Progenitor cell of endocrine pancreas (in vitro differentiated cells): ENCODE measurements around the gene TBC1D16. TPM values are rescaled to one million over a fixed set of nuclear protein-coding genes. Genes with fewer than 3 reads are reported as not detected.

Experiments
- DNase-seq: peaks from one replicate; pipeline ENCODE4 v3.0.0; 2021; ENCODE audit warnings: low spot score; ENCODE audit not compliant: unreplicated experiment
- H3K27ac Mint-ChIP-seq: 2 replicates; pipeline ENCODE4 v1.8.0; 2021; ENCODE audit warnings: mild to moderate bottlenecking, moderate library complexity, mixed read lengths
- H3K27me3 Mint-ChIP-seq: 2 replicates; pipeline ENCODE4 v1.8.0; 2021; ENCODE audit warnings: mixed read lengths
- H3K36me3 Mint-ChIP-seq: 2 replicates; pipeline ENCODE4 v1.8.0; 2022; ENCODE audit warnings: mixed read lengths; ENCODE audit not compliant: insufficient read depth
- H3K4me1 Mint-ChIP-seq: 2 replicates; pipeline ENCODE4 v1.8.0; 2021; ENCODE audit warnings: low read depth, mixed read lengths
- H3K4me3 Mint-ChIP-seq: 2 replicates; pipeline ENCODE4 v1.8.0; 2021; ENCODE audit warnings: low read depth, mild to moderate bottlenecking, moderate library complexity, mixed read lengths
- H3K9me3 Mint-ChIP-seq: 2 replicates; pipeline ENCODE4 v1.8.0; 2021; ENCODE audit warnings: low read depth, mixed read lengths
- CTCF ChIP-seq: fragments of 200-600 bp; sonication (generic); IDR thresholded peaks from one replicate; pipeline ENCODE4 v1.5.0; 2021; ENCODE audit warnings: antibody characterized with exemption, mild to moderate bottlenecking; ENCODE audit not compliant: unreplicated experiment
- total RNA-seq: library from RNA; stranded (reverse); gene quantifications from 2 replicates; pipeline ENCODE4 v1.2.1, GENCODE V29; 2021

TBC1D16 gene
- total RNA-seq, 1 donor from 2014 or later: 85.1 TPM

DNA sequence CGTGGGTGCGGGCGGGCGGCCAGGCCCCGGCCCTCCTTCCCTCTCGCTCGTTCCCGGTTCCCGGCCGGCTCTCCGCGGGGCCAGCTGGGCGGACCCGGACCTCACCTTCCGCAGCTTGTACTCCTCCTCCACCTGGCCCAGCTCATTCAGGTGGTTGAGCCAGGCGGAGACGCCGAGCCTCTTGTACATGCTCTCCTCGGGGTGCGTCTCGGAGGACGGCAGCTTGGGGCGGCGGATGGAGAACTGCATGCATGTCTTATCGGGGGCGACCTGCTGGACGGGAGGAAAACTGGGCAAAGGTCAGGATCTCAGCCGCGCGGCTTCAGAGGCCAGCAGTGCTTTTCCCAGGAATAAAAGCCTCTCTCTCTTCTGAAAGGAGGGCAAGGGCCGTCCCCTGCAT is 85.4 kb downstream of the TBC1D16 start:
- no peaks in the 10 kb centered on the region for H3K9me3 Mint-ChIP-seq
- no peaks in the 10 kb centered on the region for H3K27me3 Mint-ChIP-seq
- peaks cover 41% of the 10 kb centered on the region for H3K4me1 Mint-ChIP-seq
- H3K27ac Mint-ChIP-seq: peak overlapping the region; percentile 96
- DNase-seq: no peak
- peak overlapping the region; percentile 50 for H3K4me3 Mint-ChIP-seq
- peak; percentile 4 for TF ChIP-seq CTCF
- peaks cover 14% of the 10 kb centered on the region for H3K36me3 Mint-ChIP-seq

DNA sequence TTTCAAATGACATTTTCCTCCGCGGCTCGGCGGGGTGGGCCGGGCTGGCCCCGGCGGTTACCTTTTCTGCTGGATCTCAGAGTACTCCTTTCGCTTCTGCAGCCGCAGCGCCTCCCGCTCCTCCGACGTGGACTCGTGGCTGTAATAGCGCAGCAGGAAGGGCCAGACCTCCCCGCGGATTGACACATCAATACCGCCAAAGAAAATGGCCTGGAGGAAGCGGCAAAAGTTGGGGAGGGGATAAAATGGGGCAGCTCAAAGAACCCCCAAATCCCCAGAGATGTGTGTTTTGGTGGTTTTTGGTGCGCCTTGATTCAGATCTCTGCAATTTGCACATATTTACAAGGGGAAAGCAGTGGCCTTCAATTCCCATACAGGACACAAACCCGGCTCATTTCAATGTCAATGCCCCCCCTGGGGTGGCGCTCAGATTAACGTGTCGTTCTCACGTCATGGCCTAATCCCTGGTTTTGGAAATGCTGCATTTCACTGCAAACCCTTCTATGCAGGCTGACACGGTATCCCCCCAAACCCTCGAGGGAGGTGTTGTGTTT is 85.9 kb downstream of the TBC1D16 start:
- H3K4me3 Mint-ChIP-seq: peak overlapping the region; percentile 40
- DNase-seq: no peak
- H3K36me3 Mint-ChIP-seq: peaks cover 14% of the 10 kb centered on the region
- TF ChIP-seq CTCF: no peak
- peaks cover 41% of the 10 kb centered on the region for H3K4me1 Mint-ChIP-seq
- H3K27ac Mint-ChIP-seq: peak overlapping the region; percentile 80
- no peaks in the 10 kb centered on the region for H3K27me3 Mint-ChIP-seq
- H3K9me3 Mint-ChIP-seq: no peaks in the 10 kb centered on the region

DNA sequence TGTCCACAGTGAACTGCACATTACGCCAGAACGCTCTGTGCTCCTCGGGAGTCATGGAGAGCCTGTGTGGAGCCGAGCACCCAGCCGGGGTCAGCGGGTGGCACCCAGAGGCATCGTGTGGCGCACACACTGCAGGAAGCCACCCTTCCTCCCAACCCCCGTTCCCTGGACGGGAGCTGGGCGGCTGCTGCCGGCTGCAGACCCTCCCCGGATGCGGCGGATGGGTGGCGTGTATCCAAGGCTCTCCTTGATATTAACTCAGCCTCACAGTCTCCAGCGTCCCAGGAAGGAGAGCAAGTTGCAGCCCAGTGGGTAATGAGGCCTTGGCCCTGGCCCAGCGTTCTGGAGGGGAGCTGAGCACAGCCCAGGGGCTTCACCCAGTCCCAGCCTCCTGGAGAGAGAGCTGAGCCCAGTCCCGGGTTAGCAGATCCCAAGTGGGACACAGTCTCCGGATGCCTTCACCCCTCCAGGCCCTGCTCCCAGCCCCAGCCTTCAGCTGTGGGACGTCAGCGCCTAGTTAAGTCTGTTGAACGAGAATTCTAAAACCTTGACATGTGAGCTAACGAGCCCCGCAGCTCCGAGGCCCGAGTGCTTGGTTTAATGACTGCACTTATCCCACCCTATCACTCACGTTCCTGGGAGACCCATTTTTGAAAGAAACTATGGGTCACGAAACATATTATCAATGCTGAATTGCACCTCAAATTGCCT is 86.6 kb downstream of the TBC1D16 start:
- Mint-ChIP-seq H3K36me3 (peaks cover 18% of the 10 kb centered on the region), H3K4me3 (no peak overlapping the region), H3K4me1 (peaks cover 40% of the 10 kb centered on the region), H3K9me3 (no peaks in the 10 kb centered on the region), H3K27me3 (no peaks in the 10 kb centered on the region), H3K27ac (peak overlapping the region; percentile 80)
- TF ChIP-seq CTCF: no peak
- DNase-seq: no peak

DNA sequence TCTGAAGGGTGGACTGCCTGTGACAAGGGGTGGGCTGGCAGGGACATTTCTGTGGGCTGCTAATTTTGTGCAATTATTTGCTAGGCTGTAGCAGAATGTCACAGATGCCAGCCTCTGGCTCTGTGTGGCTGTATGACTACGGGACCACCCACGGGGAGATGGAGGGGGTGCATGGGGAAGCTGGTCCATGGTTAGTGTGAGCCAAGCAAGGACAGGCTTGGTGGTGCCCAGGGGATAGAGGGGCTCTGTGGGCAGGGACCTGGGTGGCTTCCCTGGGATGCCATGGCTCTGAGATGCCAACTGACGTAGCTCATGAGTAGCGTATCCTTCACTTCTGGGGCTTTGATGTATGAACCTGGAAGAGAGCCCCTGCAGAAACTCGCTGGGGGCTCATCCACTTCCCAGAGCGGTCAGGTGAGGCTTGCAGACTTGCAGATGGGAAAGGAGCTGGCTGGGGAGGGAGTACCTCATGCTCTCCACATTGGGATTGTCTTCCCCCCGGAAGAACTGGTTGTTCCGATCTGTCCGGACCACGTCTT is 87.2 kb downstream of the TBC1D16 start:
- no peak for TF ChIP-seq CTCF
- Mint-ChIP-seq H3K27me3 (no peaks in the 10 kb centered on the region), H3K9me3 (no peaks in the 10 kb centered on the region), H3K4me3 (no peak overlapping the region), H3K36me3 (peaks cover 25% of the 10 kb centered on the region), H3K27ac (no peak overlapping the region), H3K4me1 (peaks cover 35% of the 10 kb centered on the region)
- no peak for DNase-seq

DNA sequence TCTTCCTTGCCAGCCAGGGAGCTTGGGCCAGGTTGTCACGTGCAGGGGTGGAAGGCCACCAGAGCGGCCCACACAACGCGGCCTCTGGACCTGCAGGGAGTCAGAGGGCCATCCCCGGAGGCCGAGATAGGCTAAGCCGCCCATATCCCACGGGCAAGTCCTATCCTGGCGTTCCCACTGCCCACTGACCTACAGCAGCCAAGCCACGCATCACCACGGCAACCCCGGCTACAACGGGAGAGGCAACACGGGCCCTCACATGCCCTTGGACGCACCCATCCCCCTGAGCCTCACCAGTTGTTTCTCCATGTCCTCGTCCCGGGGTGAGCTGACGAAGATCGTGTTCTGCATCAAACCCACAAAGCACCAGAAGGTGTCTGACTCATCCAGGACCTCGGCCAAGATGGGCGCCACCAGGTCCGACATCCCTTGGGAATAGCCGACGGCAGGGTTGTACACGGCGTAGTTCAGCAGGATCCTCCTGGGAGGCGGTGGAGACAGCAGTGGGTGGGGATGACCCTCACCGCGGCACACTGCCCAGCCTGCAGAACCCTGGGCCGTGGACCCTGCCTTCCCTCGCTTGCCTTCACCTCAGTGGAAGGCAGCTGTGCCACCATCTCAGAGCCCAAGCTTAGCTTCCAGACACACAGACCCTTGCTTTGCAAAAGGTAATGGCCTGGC is 88.2 kb downstream of the TBC1D16 start:
- H3K4me1 Mint-ChIP-seq: peaks cover 31% of the 10 kb centered on the region
- no peak for DNase-seq
- H3K4me3 Mint-ChIP-seq: no peak overlapping the region
- TF ChIP-seq CTCF: no peak
- H3K9me3 Mint-ChIP-seq: no peaks in the 10 kb centered on the region
- peaks cover 28% of the 10 kb centered on the region for H3K36me3 Mint-ChIP-seq
- no peaks in the 10 kb centered on the region for H3K27me3 Mint-ChIP-seq
- H3K27ac Mint-ChIP-seq: no peak overlapping the region
